Ramos (cell line): ENCODE results near the gene GNPTG.

Experiments
- in situ Hi-C: fragments of 300-500 bp; cut with MboI; formaldehyde crosslinking; loops from one replicate; pipeline ENCODE4 v1.14.3; 2022; ENCODE audit warnings: low sequenced_read_pairs; ENCODE audit not compliant: unreplicated experiment

The GNPTG gene

GRCh38 chr16:1366060-1366711 lies 14.5 kb downstream of the GNPTG start:
- in situ Hi-C loops = no loop called here

DNA sequence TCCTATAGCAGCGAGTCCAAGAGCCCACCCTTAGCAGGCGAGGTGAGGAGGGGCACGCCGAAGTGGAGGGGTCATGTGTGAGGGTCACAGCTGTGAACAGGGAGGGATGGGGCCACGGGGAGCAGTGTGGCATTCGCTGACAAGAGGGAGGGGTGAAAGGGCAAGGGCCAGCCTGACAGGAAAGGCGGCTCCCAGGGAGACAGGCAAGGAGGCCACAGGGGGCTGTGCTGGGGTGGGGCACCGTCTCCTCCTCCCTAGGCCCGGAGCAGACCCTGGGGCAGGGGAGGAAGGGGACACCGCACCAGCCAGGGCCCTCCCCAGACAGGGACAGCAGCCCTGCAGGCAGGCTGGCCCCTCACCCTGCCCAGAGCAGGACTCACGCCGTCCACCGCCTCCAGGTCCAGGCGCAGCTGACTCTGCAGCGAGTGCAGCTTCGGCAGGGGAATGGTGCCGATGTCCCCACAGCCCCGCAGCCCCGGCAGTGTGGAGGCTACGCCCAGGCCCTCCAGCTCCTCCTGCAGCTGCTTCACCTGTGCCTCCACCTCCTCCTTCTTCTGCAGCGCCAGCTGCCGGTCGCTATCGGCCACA lies 15.1 kb downstream of the GNPTG start:
- in situ Hi-C loops = no loop called here

DNA sequence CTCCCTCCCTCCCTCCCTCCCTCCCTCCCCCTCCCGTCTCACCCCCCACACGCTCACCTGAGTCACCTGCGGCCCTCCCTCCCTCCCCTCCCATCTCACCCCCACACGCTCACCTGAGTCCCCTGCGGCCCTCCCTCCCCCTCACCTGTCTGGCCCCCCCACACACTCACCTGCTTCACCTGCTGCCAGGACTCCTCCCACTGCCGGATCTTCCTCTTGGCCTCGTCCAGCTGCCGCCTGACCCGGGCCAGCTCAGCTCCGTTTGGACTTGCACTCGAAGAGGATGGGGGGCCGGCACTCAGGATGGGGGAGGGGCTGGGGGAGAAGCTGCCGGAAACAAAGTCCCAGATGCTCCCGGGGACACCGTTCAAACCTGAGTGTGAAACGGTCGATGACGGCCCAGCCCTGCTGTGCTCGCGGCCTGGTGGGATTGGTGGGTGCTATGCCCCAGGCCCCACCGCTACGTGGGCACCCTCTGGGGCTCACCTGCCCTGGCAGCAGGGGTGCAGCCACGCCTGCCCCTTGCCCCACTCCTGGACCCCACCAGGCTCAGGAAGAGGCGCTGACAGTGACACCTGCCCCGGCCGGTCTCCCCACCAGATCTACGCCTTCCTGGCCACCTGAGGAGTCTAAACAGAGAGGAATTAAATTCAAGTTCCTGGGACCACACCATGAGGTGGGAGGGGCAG lies 15.9 kb downstream of the GNPTG start:
- in situ Hi-C loops = no loop called here

GRCh38 chr16:1371054-1371978 lies 19.6 kb downstream of the GNPTG start:
- in situ Hi-C loops = no loop called here

- in situ Hi-C loops = no loop called here
Measured at GRCh38 chr16:1372292-1372950, 20.7 kb downstream of the GNPTG start.

DNA sequence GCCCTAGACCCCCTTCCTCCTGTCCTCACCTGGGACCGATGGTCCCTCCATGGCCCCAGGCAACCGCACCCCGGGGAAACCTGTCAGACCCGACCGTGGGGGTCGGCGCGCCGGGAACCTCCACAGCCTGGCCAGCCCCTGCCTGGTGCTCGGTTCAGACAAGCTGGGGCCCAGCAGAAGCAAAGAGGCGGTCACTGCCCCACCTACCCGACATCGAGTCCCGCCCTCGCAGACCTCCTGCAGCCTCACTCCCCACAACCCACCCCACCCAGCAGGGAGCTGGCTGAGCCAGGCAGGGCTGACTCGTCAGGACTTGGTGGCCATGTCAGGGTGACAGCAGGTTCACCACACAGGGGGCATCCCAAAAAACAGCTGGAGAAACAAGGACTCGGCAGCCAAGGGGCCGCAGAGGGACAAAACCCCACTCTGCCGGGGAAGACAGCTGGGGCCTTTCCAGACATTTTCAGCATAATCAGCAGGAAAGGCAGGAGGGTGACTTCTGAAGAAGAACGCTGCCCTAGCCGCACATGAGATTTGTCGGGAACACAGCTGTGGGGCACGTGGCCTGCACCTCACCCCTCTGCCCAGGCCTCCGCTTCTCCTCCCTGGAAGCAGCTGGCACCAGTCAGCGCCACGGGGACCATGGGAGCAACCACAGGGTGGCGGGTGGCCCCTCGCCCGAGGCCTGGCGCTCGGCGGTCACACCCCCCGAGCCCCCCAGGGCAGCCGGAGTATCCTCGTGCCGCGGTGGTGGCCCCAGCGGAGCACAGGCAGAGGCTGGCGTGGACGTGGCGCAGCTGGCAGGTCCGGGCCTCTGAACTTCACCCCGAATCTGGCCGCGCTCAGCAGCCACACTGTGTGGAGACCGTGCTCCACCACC lies 22.9 kb downstream of the GNPTG start:
- in situ Hi-C loops = no loop called here

DNA sequence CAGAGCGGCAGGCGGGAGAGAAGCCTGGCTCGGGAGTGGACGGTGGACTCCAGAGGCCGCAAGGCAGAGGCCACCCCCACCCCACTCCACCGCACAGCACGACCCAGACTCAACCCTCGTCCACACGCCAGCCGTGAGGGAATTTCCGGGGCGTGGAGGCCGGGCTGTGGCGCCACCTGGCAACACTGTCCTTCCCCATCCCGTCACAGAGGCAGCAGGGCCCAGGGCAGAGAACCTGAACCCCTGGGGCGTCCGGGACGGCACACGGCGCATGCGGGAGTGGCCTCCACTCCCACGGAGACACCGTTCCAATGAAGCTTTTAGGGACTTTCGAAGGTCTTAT lies 23.5 kb downstream of the GNPTG start:
- in situ Hi-C loops = no loop called here

DNA sequence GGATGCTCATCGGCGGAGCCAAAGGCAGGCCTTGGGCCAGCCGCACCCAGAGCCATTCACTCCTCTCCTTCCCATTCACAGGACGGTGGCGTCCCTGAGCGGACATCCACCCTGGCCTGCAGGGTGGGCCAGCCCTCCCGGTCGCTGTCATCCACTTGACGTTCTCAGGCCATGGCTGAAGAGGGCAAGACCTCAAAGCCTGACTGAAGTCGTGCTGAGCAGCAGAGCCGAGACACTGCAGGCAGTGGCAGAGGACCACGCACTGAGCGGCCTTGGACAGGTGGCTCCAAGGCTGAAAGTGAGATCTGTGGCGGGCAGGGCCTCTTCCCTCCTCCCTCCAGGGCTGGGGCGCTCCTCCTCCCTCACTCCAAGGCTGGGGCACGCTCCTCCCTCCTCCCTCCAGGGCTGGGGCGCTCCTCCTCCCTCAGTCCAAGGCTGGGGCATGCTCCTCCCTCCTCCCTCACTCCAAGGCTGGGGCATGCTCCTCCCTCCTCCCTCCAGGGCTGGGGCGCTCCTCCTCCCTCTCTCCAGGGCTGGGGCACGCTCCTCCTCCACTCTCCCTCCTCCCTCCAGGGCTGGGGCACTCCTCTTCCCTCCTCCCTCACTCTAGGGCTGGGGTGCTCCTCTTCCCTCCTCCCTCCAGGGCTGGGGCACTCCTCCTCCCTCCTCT lies 24.1 kb downstream of the GNPTG start:
- in situ Hi-C loops = no loop called here

GRCh38 chr16:1377406-1378010 lies 25.8 kb downstream of the GNPTG start:
- in situ Hi-C loops = no loop called here

DNA sequence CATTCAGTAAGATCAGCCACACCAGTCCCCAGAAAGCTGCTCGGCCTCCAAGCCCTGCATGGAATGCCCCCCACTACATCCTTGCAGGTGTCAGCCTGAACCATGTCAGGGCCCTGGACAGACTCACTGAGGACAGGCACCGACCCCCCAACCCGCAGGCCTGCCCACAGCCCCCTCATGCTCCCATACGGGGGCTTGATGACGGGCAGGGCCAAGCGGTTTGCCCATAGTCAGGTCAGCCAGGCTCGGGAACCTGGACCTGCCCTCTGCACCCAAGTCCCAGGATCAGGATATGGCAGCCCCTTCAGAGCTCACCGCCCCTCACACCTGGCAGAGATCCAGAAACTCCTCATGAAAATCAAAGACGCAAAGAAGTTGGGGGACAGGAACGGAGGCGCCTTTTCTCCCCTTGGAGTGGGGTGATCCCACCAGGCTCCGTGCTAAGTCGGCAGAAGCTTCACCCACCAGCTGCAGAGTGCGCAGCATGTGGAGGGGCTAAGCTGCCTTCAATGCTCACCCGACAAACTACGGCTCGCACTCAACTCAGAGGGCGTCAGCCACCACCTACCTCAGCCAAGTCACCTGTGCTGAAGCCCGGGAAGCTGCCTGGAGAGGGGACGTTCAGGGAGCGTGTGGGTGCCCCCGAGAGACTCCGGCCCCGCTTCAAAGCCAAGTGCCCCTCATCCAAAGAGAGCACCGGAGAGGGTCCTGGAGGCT lies 26.5 kb downstream of the GNPTG start:
- in situ Hi-C loops = no loop called here

DNA sequence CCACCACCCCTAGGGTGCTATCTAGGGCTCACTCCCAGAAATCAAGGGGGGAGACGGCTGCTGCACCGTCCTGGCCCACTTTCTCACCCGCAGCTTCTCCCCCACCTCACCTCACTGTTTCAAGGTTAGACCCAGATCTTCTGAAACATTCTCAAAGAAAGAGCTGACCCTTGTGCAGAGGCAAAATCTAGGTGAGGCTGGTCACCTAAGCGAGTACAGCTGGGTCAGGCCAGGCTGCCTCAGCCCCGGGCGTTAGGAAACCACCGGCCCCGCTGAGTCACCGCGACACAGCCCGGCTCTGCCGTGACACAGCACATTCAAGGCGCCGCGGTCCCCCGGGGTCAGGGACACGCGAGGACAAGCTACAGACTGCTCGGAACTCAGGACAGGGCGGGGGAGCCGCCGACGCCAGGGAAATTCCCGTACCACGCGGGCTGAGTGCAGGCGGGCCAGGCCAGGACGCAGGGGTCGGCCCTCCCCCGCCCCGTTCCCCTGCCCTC lies 27.1 kb downstream of the GNPTG start:
- in situ Hi-C loops = no loop called here

- in situ Hi-C loops = no loop called here
Measured at GRCh38 chr16:1379304-1380076, 27.8 kb downstream of the GNPTG start.

- in situ Hi-C loops = no loop called here
Measured at GRCh38 chr16:1380195-1380594, 28.5 kb downstream of the GNPTG start.

GRCh38 chr16:1381612-1382406 lies 30.1 kb downstream of the GNPTG start:
- in situ Hi-C loops = no loop called here

DNA sequence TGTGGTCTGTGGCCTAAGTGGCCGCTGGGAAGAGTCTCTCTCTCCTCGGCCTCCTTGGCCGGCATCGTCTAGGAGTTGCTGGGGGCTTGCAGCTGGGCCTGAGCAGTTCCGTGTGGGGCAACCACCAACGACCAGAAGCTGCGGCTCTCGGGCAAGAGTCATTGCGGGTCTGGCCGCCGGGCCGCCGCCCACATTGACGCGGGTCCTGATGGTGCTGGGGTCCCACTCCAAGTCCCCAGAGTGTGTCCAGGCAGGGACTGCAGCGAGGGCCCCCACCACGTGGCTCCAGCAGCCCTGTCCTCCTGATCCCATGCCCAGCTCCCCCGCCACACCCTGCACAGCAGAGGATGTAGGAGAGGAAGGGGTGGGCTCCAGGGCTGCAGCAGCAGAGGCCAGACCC lies 31.8 kb downstream of the GNPTG start:
- in situ Hi-C loops = no loop called here

DNA sequence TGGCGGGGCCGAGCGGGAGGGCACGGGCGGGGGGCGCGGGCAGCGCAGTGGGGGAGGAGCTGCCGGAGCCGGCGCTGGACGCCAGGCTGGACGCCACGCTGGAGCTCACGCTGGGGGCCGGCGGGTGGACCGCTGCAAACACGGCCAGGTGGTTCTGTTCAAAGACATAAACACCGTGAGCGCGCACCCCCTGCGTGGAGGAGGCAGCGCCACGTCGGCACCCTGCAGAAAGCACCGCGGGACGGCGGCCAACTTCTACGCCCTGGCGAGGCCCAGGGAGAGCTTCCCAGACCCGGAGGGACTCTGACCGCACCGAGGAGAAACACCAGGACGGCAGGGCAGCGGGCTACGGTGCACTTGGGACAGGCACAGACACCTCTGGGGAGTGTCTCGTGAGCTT lies 33.5 kb downstream of the GNPTG start:
- in situ Hi-C loops = no loop called here
